OCI-LY7 (cell line): ENCODE measurements around the gene CDC42BPA. TPM values are rescaled to one million over a fixed set of nuclear protein-coding genes. Genes with fewer than 3 reads are reported as not detected.

Source experiments
- BruUV-seq: library from RNA; stranded (reverse); fragments of 400-500 nt; replicated peaks from 2 replicates; lab custom pipeline; 2021; lab: Mats Ljungman, UMichigan
- CTCF ChIA-PET: fragments of 300-600 bp; sonication (Branson Sonifier 250); formaldehyde crosslinking; loops from one replicate; lab custom pipeline; 2022; ENCODE audit warnings: antibody characterized with exemption; ENCODE audit not compliant: unreplicated experiment; lab: Charles Lee
- POLR2A ChIA-PET: fragments of 300-600 bp; sonication (Branson Sonifier 250); formaldehyde crosslinking; loops from one replicate; lab custom pipeline; 2022; ENCODE audit warnings: antibody characterized with exemption; lab: Charles Lee
- DNase-seq: peaks from one replicate; pipeline ENCODE4 v3.0.0-alpha.2; 2015; ENCODE audit warnings: low spot score
- H2AFZ ChIP-seq: fragments of 200-600 bp; sonication (generic), shearing (Covaris generic); 2 replicates; pipeline ENCODE4 v1.6.1; 2014; ENCODE audit warnings: mild to moderate bottlenecking, antibody characterized with exemption, low read length, moderate library complexity
- H3K27ac ChIP-seq: fragments of 200-600 bp; sonication (generic); 2 replicates; pipeline ENCODE4 v1.5.1; 2014; ENCODE audit warnings: mixed run types, low read depth, mild to moderate bottlenecking, moderate library complexity, low read length, inconsistent platforms; ENCODE audit not compliant: poor library complexity, severe bottlenecking
- H3K36me3 ChIP-seq: fragments of 200-600 bp; sonication (generic); 2 replicates; pipeline ENCODE4 v1.6.1; 2014; ENCODE audit warnings: mild to moderate bottlenecking, antibody characterized with exemption, low read length, moderate library complexity, mixed read lengths; ENCODE audit not compliant: insufficient read depth
- H3K4me1 ChIP-seq: fragments of 200-600 bp; sonication (generic); 2 replicates; pipeline ENCODE4 v1.5.1; 2014; ENCODE audit warnings: mild to moderate bottlenecking, low read length; ENCODE audit not compliant: insufficient read depth, poor library complexity, severe bottlenecking
- H3K4me2 ChIP-seq: fragments of 200-600 bp; sonication (generic); 2 replicates; pipeline ENCODE4 v1.6.1; 2014; ENCODE audit warnings: mild to moderate bottlenecking, low read length
- H3K4me3 ChIP-seq: fragments of 200-600 bp; sonication (generic); 2 replicates; pipeline ENCODE4 v1.5.1; 2014; ENCODE audit warnings: mild to moderate bottlenecking, low read depth, low read length; ENCODE audit not compliant: poor library complexity, severe bottlenecking
- H3K79me2 ChIP-seq: fragments of 200-600 bp; sonication (generic); 2 replicates; pipeline ENCODE4 v1.6.1; 2016; ENCODE audit warnings: low read depth, mild to moderate bottlenecking, low read length, moderate library complexity, mixed read lengths; ENCODE audit not compliant: insufficient read depth
- H3K9me2 ChIP-seq: fragments of 200-600 bp; sonication (generic); 2 replicates; pipeline ENCODE4 v1.6.1; 2016; ENCODE audit warnings: mild to moderate bottlenecking, low read length, mixed read lengths; ENCODE audit not compliant: insufficient read depth
- H3K9me3 ChIP-seq: fragments of 200-600 bp; sonication (generic); 2 replicates; pipeline ENCODE4 v1.6.1; 2014; ENCODE audit warnings: mild to moderate bottlenecking, mixed run types, low read length, mixed read lengths
- H4K20me1 ChIP-seq: fragments of 200-600 bp; sonication (generic); 2 replicates; pipeline ENCODE4 v1.6.1; 2014; ENCODE audit warnings: mild to moderate bottlenecking, antibody characterized with exemption, low read length, moderate library complexity, mixed read lengths; ENCODE audit not compliant: insufficient read depth
- EZH2phosphoT487 ChIP-seq: fragments of 200-600 bp; sonication (generic); IDR thresholded peaks from 2 replicates; pipeline ENCODE4 v1.6.1; 2018; ENCODE audit warnings: low read depth, borderline replicate concordance, mild to moderate bottlenecking, mixed run types, antibody characterized with exemption, low read length, moderate library complexity, mixed read lengths
- intact Hi-C: fragments of 100-400 bp; cut with micrococcal nuclease; formaldehyde crosslinking; loops from one replicate; pipeline ENCODE4 v1.10.0; 2022; ENCODE audit not compliant: unreplicated experiment
- total RNA-seq, 2 experiments: library from RNA; depleted of rRNA in 1 of 2; stranded (reverse); fragments of >200 nt in 1 of 2; shearing (Covaris generic) in 1 of 2; gene quantifications; 2 replicates each; pipeline ENCODE4 v1.2.3, GENCODE V29; 2014 to 2022
- TF ChIP-seq, protein P1 (sequence below): fragments of 200-600 bp; sonication (generic); conservative IDR thresholded peaks from 2 replicates; pipeline ENCODE4 v1.5.1; 2014; ENCODE audit warnings: mild to moderate bottlenecking, antibody characterized with exemption, low read length, moderate library complexity, mixed read lengths

Gene CDC42BPA
- total RNA-seq, 2 experiments from 2014 or later = not detected

DNA sequence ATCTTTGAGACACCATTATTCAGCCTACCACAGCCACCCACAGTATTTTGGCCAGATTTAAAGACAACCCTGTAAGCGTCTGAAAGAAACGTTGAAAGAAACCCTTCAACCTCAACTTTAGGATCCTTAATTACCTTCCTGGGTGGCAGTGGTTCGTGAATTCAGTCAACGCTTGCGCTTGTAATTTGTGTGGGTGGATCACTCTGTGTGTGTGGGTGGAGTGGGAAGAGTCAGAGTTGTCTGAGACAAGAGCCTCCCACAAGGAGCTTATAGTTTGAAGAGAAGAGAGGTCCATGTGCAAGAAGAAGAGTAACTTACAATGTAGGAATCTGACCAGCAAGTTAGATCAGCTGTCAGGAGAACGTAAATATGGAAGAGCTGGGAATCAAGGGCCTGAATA is 369.8 kb downstream of the CDC42BPA start:
- POLR2A ChIA-PET = no interaction called here
- H3K9me2 ChIP-seq = no peaks in the 10 kb centered on the region
- H3K9me3 ChIP-seq = no peaks in the 10 kb centered on the region
- H3K4me3 ChIP-seq = no peak overlapping the region
- H3K4me1 ChIP-seq = no peaks in the 10 kb centered on the region
- H3K27ac ChIP-seq = no peak overlapping the region
- no peaks in the 10 kb centered on the region for H3K36me3 ChIP-seq
- DNase-seq = no peak
- no peak overlapping the region for H3K4me2 ChIP-seq
- CTCF ChIA-PET = interaction anchor here (0.5 kb wide), 1 partner anchor 17 kb away, joined by 3 read pairs; no protein-coding TSS in a partner anchor
- TF ChIP-seq, protein P1, sequence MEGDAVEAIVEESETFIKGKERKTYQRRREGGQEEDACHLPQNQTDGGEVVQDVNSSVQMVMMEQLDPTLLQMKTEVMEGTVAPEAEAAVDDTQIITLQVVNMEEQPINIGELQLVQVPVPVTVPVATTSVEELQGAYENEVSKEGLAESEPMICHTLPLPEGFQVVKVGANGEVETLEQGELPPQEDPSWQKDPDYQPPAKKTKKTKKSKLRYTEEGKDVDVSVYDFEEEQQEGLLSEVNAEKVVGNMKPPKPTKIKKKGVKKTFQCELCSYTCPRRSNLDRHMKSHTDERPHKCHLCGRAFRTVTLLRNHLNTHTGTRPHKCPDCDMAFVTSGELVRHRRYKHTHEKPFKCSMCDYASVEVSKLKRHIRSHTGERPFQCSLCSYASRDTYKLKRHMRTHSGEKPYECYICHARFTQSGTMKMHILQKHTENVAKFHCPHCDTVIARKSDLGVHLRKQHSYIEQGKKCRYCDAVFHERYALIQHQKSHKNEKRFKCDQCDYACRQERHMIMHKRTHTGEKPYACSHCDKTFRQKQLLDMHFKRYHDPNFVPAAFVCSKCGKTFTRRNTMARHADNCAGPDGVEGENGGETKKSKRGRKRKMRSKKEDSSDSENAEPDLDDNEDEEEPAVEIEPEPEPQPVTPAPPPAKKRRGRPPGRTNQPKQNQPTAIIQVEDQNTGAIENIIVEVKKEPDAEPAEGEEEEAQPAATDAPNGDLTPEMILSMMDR = no peak
- TF ChIP-seq EZH2phosphoT487 = no peak
- no peaks in the 10 kb centered on the region; the same call in 1 of the 2 replicates for H4K20me1 ChIP-seq
- H3K79me2 ChIP-seq = no peaks in the 10 kb centered on the region
- no peak overlapping the region for H2AFZ ChIP-seq
- BruUV-seq = no TSS peak
- intact Hi-C loops = no loop called here

DNA sequence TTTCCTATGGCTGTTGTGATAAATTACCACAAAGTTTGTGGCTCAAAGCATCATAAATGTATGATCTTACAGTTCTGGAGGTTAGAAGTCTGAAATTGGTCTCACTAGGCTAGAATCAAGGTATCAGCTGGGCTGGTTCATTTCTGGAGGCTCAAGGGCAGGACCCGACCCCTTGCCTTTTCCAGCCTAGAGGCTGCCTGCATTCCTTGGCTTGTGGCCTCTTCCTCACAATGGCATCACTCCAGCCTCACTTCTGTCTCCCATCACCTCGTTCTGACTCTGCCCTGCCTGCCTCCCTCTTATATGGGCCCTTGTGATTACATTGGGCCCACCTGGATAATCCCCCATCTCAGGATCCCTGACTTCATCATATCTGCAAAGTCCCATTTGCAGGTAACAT is 370.2 kb downstream of the CDC42BPA start:
- no peak for TF ChIP-seq EZH2phosphoT487
- TF ChIP-seq, protein P1 = no peak
- Histone ChIP-seq H4K20me1 (no peaks in the 10 kb centered on the region; the same call in 1 of the 2 replicates), H3K27ac (no peak overlapping the region), H3K79me2 (no peaks in the 10 kb centered on the region), H3K9me3 (no peaks in the 10 kb centered on the region), H3K4me2 (no peak overlapping the region), H3K9me2 (no peaks in the 10 kb centered on the region), H3K4me1 (no peaks in the 10 kb centered on the region), H2AFZ (no peak overlapping the region), H3K4me3 (no peak overlapping the region), H3K36me3 (no peaks in the 10 kb centered on the region)
- intact Hi-C loops = no loop called here
- ChIA-PET CTCF (no interaction called here), POLR2A (no interaction called here)
- BruUV-seq = no TSS peak
- no peak for DNase-seq

DNA sequence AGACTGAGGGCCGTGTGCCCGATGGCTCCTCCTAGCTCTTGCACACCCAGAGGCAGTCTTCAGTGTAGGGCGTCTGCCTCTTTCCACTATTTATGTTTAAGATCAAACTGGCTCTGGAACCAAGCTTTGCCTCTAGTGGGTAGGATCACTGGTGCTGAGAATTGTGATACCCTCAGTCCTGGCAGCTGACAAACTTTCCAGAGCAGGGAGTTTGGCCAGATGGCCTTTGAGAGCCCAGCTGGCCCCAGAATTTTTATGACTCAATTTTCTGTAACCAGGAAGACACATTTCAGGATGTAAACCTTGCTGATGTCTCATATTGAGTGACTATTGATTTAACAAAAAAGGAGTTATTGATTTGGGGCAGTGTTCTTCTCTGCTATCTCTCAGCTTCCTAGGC is 371.5 kb downstream of the CDC42BPA start:
- ChIA-PET POLR2A (no interaction called here), CTCF (no interaction called here)
- Histone ChIP-seq H2AFZ (no peak overlapping the region), H3K27ac (no peak overlapping the region), H4K20me1 (no peaks in the 10 kb centered on the region; the same call in 1 of the 2 replicates), H3K9me2 (no peaks in the 10 kb centered on the region), H3K9me3 (no peaks in the 10 kb centered on the region), H3K4me1 (peaks cover 4% of the 10 kb centered on the region), H3K79me2 (no peaks in the 10 kb centered on the region), H3K4me3 (no peak overlapping the region), H3K36me3 (no peaks in the 10 kb centered on the region), H3K4me2 (no peak overlapping the region)
- no peak for TF ChIP-seq EZH2phosphoT487
- TF ChIP-seq, protein P1 = no peak
- intact Hi-C loops = no loop called here
- no peak for DNase-seq
- BruUV-seq = no TSS peak
